Liver (tissue), 9 donors: ENCODE results near the gene PALLD. TPM values are rescaled to one million over a fixed set of nuclear protein-coding genes. Genes with fewer than 3 reads are reported as not detected.

Experiments used
- DNase-seq: peaks from one replicate; pipeline ENCODE4 v3.0.0-alpha.2; 2017; ENCODE audit warnings: low spot score
- H3K27ac ChIP-seq, 2 donors: one replicate each; pipeline ENCODE4 v1.7.0; 2013; ENCODE audit warnings: inconsistent platforms in 2 of 2, low read length in 2 of 2, control low read depth in 1 of 2, low read depth in 1 of 2, mild to moderate bottlenecking in 1 of 2
- H3K27me3 ChIP-seq, 4 donors: one replicate each; pipeline versions ENCODE4 v1.6.1 to v1.7.0; 2013; ENCODE audit warnings: low read length in 3 of 4, inconsistent platforms in 1 of 4, mild to moderate bottlenecking in 1 of 4, moderate library complexity in 1 of 4; ENCODE audit not compliant: control insufficient read depth in 4 of 4, insufficient read depth in 4 of 4
- H3K36me3 ChIP-seq, 4 donors: one replicate each; pipeline versions ENCODE4 v1.6.1 to v1.7.0; 2013; ENCODE audit warnings: low read length in 3 of 4, mild to moderate bottlenecking in 3 of 4, low read depth in 1 of 4, moderate library complexity in 1 of 4; ENCODE audit not compliant: control insufficient read depth in 4 of 4, insufficient read depth in 3 of 4
- H3K4me1 ChIP-seq, 4 donors: one replicate each; pipeline versions ENCODE4 v1.6.1 to v1.7.0; 2013; ENCODE audit warnings: low read length in 3 of 4, mild to moderate bottlenecking in 3 of 4, moderate library complexity in 1 of 4; ENCODE audit not compliant: control insufficient read depth in 4 of 4, insufficient read depth in 4 of 4
- H3K4me3 ChIP-seq, 3 donors: one replicate each; pipeline versions ENCODE4 v1.6.1 to v1.7.0; 2013; ENCODE audit warnings: low read length in 3 of 3, control low read depth in 1 of 3, low read depth in 1 of 3, mild to moderate bottlenecking in 1 of 3
- H3K9ac ChIP-seq, 2 donors: one replicate each; pipeline ENCODE4 v1.7.0; 2013; ENCODE audit warnings: low read length in 2 of 2, mild to moderate bottlenecking in 2 of 2, moderate library complexity in 2 of 2, control low read depth in 1 of 2, low read depth in 1 of 2
- H3K9me3 ChIP-seq, 4 donors: one replicate each; pipeline versions ENCODE4 v1.6.1 to v1.7.0; 2013; ENCODE audit warnings: low read length in 3 of 4; ENCODE audit not compliant: control insufficient read depth in 4 of 4
- CTCF ChIP-seq: fragments of 150-350 bp; IDR thresholded peaks from 2 replicates; pipeline ENCODE4 v1.5.1; 2017; ENCODE audit warnings: improper control_type of control experiment, low read depth, low read length; ENCODE audit not compliant: missing input control
- EGR1 ChIP-seq, 2 donors: IDR thresholded peaks; 2 replicates each; pipeline ENCODE4 v1.6.1; 2016 to 2018; ENCODE audit warnings: antibody characterized with exemption in 2 of 2, low read depth in 2 of 2
- FOXA1 ChIP-seq: IDR thresholded peaks from 2 replicates; pipeline ENCODE4 v1.6.1; 2016; ENCODE audit warnings: antibody characterized with exemption
- FOXA2 ChIP-seq: IDR thresholded peaks from 2 replicates; pipeline ENCODE4 v1.6.1; 2016; ENCODE audit warnings: antibody characterized with exemption
- GABPA ChIP-seq, 2 donors: IDR thresholded peaks in 1 of 2; conservative IDR thresholded peaks in 1 of 2; 2 replicates each; pipeline ENCODE4 v1.6.1; 2016; ENCODE audit warnings: antibody characterized with exemption in 2 of 2, mild to moderate bottlenecking in 1 of 2, moderate library complexity in 1 of 2
- HNF4A ChIP-seq, 2 donors: conservative IDR thresholded peaks; 2 replicates each; pipeline ENCODE4 v1.6.1; 2016; ENCODE audit warnings: antibody characterized with exemption in 2 of 2, mild to moderate bottlenecking in 2 of 2
- HNF4G ChIP-seq: IDR thresholded peaks from 2 replicates; pipeline ENCODE4 v1.6.1; 2016; ENCODE audit warnings: antibody characterized with exemption
- JUND ChIP-seq, 2 donors: IDR thresholded peaks; 2 replicates each; pipeline ENCODE4 v1.6.1; 2016; ENCODE audit warnings: antibody characterized with exemption in 2 of 2
- NR2F2 ChIP-seq: IDR thresholded peaks from 2 replicates; pipeline ENCODE4 v1.6.1; 2016; ENCODE audit warnings: antibody characterized with exemption
- RAD21 ChIP-seq, 2 donors: IDR thresholded peaks; 2 replicates each; pipeline ENCODE4 v1.6.1; 2016; ENCODE audit warnings: antibody characterized with exemption in 2 of 2, mild to moderate bottlenecking in 2 of 2
- RXRA ChIP-seq, 2 donors: IDR thresholded peaks; 2 replicates each; pipeline ENCODE4 v1.6.1; 2017 to 2018; ENCODE audit warnings: antibody characterized with exemption in 2 of 2, mild to moderate bottlenecking in 1 of 2
- SP1 ChIP-seq: IDR thresholded peaks from 2 replicates; pipeline ENCODE4 v1.6.1; 2018; ENCODE audit warnings: antibody characterized with exemption, mild to moderate bottlenecking
- TAF1 ChIP-seq: conservative IDR thresholded peaks from 2 replicates; pipeline ENCODE4 v1.6.1; 2016; ENCODE audit warnings: antibody characterized with exemption, mild to moderate bottlenecking
- YY1 ChIP-seq: IDR thresholded peaks from 2 replicates; pipeline ENCODE4 v1.6.1; 2016; ENCODE audit warnings: antibody characterized with exemption, mild to moderate bottlenecking
- WGBS: extraction: QIAGEN DNeasy Blood & Tissue Kit; methylation state at CpG from one replicate; pipeline ENCODE4 v1.1.7; 2013; 5-methylcytosine and 5-hydroxymethylcytosine counted together
- polyA plus RNA-seq, 2 donors: library from polyadenylated mRNA; stranded (reverse) in 1 of 2; unstranded in 1 of 2; fragments of 200-250 nt in 1 of 2; fragments of >200 nt in 1 of 2; fragmentation: Nextera tagmentation in 1 of 2; extraction: Ambion mirVana in 1 of 2; gene quantifications; one replicate each; pipeline versions ENCODE4 v1.2.1 to v1.2.3, GENCODE V29; 2013 to 2015
- total RNA-seq, 2 donors: library from RNA; depleted of rRNA; stranded (reverse); fragments of >200 nt; gene quantifications; one replicate each; pipeline ENCODE4 v1.2.3, GENCODE V29; 2014
- TF ChIP-seq, protein P1 (sequence below): IDR thresholded peaks from 2 replicates; pipeline ENCODE4 v1.6.1; 2016; ENCODE audit warnings: antibody characterized with exemption, mild to moderate bottlenecking
- TF ChIP-seq, protein P2 (sequence below): IDR thresholded peaks from 2 replicates; pipeline ENCODE4 v1.6.1; 2016; ENCODE audit warnings: antibody characterized with exemption
- TF ChIP-seq, protein P3 (sequence below): IDR thresholded peaks from 2 replicates; pipeline ENCODE4 v1.6.1; 2016; ENCODE audit warnings: antibody characterized with exemption
- TF ChIP-seq, protein P4 (sequence below): IDR thresholded peaks from 2 replicates; pipeline ENCODE4 v1.6.1; 2016; ENCODE audit warnings: antibody characterized with exemption
- donor health status: healthy.
- donor health status: healthy.
- donor health status: healthy.
- donor health status: healthy.
- donor health status: healthy.

The PALLD gene
- total and polyA plus RNA-seq, 4 donors: 9.0 to 26.3 (median 14.7) TPM

GRCh38 chr4:168560184-168561180, 63.6 kb downstream of the PALLD start:
- TF ChIP-seq FOXA2 (no peak), YY1 (no peak), TAF1 (no peak), JUND (IDR thresholded peaks at IDR 0.05) (no peak), RXRA (IDR thresholded peaks at IDR 0.05) (no peak), HNF4A (conservative IDR thresholded peaks at IDR 0.05) (no peak), HNF4G (no peak), RAD21 (IDR thresholded peaks at IDR 0.05) (no peak), FOXA1 (no peak), NR2F2 (no peak), CTCF (no peak), GABPA (IDR thresholded peaks at IDR 0.05 in 1 of 2, conservative IDR thresholded peaks at IDR 0.05 in 1 of 2) (no peak), SP1 (no peak), EGR1 (IDR thresholded peaks at IDR 0.05; ENCODE audit: low read depth in 2 of 2) (no peak)
- TF ChIP-seq, protein P1, sequence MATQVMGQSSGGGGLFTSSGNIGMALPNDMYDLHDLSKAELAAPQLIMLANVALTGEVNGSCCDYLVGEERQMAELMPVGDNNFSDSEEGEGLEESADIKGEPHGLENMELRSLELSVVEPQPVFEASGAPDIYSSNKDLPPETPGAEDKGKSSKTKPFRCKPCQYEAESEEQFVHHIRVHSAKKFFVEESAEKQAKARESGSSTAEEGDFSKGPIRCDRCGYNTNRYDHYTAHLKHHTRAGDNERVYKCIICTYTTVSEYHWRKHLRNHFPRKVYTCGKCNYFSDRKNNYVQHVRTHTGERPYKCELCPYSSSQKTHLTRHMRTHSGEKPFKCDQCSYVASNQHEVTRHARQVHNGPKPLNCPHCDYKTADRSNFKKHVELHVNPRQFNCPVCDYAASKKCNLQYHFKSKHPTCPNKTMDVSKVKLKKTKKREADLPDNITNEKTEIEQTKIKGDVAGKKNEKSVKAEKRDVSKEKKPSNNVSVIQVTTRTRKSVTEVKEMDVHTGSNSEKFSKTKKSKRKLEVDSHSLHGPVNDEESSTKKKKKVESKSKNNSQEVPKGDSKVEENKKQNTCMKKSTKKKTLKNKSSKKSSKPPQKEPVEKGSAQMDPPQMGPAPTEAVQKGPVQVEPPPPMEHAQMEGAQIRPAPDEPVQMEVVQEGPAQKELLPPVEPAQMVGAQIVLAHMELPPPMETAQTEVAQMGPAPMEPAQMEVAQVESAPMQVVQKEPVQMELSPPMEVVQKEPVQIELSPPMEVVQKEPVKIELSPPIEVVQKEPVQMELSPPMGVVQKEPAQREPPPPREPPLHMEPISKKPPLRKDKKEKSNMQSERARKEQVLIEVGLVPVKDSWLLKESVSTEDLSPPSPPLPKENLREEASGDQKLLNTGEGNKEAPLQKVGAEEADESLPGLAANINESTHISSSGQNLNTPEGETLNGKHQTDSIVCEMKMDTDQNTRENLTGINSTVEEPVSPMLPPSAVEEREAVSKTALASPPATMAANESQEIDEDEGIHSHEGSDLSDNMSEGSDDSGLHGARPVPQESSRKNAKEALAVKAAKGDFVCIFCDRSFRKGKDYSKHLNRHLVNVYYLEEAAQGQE: no peak
- TF ChIP-seq, protein P2, sequence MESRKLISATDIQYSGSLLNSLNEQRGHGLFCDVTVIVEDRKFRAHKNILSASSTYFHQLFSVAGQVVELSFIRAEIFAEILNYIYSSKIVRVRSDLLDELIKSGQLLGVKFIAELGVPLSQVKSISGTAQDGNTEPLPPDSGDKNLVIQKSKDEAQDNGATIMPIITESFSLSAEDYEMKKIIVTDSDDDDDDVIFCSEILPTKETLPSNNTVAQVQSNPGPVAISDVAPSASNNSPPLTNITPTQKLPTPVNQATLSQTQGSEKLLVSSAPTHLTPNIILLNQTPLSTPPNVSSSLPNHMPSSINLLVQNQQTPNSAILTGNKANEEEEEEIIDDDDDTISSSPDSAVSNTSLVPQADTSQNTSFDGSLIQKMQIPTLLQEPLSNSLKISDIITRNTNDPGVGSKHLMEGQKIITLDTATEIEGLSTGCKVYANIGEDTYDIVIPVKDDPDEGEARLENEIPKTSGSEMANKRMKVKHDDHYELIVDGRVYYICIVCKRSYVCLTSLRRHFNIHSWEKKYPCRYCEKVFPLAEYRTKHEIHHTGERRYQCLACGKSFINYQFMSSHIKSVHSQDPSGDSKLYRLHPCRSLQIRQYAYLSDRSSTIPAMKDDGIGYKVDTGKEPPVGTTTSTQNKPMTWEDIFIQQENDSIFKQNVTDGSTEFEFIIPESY: no peak
- TF ChIP-seq, protein P3, sequence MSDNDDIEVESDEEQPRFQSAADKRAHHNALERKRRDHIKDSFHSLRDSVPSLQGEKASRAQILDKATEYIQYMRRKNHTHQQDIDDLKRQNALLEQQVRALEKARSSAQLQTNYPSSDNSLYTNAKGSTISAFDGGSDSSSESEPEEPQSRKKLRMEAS: no peak
- TF ChIP-seq, protein P4, sequence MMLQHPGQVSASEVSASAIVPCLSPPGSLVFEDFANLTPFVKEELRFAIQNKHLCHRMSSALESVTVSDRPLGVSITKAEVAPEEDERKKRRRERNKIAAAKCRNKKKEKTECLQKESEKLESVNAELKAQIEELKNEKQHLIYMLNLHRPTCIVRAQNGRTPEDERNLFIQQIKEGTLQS: no peak
- no peak for DNase-seq
- no peaks in the 10 kb centered on the region for H3K4me1 ChIP-seq
- no peak overlapping the region for H3K4me3 ChIP-seq
- H3K27me3 ChIP-seq: no peaks in the 10 kb centered on the region
- no peaks in the 10 kb centered on the region for H3K9me3 ChIP-seq
- WGBS: 60% methylated on average over 3 of the region's 3 CpGs
- no peaks in the 10 kb centered on the region for H3K36me3 ChIP-seq
- no peak overlapping the region for H3K27ac ChIP-seq
- no peak overlapping the region for H3K9ac ChIP-seq
